Measurements from ENCODE around the gene POGZ. TPM values are rescaled to one million over a fixed set of nuclear protein-coding genes. Genes with fewer than 3 reads are reported as not detected.

Gene POGZ, protein sequence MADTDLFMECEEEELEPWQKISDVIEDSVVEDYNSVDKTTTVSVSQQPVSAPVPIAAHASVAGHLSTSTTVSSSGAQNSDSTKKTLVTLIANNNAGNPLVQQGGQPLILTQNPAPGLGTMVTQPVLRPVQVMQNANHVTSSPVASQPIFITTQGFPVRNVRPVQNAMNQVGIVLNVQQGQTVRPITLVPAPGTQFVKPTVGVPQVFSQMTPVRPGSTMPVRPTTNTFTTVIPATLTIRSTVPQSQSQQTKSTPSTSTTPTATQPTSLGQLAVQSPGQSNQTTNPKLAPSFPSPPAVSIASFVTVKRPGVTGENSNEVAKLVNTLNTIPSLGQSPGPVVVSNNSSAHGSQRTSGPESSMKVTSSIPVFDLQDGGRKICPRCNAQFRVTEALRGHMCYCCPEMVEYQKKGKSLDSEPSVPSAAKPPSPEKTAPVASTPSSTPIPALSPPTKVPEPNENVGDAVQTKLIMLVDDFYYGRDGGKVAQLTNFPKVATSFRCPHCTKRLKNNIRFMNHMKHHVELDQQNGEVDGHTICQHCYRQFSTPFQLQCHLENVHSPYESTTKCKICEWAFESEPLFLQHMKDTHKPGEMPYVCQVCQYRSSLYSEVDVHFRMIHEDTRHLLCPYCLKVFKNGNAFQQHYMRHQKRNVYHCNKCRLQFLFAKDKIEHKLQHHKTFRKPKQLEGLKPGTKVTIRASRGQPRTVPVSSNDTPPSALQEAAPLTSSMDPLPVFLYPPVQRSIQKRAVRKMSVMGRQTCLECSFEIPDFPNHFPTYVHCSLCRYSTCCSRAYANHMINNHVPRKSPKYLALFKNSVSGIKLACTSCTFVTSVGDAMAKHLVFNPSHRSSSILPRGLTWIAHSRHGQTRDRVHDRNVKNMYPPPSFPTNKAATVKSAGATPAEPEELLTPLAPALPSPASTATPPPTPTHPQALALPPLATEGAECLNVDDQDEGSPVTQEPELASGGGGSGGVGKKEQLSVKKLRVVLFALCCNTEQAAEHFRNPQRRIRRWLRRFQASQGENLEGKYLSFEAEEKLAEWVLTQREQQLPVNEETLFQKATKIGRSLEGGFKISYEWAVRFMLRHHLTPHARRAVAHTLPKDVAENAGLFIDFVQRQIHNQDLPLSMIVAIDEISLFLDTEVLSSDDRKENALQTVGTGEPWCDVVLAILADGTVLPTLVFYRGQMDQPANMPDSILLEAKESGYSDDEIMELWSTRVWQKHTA (N-terminal part only)
- 20.4 and 29.9 TPM in 2 replicates for total RNA-seq

DNA sequence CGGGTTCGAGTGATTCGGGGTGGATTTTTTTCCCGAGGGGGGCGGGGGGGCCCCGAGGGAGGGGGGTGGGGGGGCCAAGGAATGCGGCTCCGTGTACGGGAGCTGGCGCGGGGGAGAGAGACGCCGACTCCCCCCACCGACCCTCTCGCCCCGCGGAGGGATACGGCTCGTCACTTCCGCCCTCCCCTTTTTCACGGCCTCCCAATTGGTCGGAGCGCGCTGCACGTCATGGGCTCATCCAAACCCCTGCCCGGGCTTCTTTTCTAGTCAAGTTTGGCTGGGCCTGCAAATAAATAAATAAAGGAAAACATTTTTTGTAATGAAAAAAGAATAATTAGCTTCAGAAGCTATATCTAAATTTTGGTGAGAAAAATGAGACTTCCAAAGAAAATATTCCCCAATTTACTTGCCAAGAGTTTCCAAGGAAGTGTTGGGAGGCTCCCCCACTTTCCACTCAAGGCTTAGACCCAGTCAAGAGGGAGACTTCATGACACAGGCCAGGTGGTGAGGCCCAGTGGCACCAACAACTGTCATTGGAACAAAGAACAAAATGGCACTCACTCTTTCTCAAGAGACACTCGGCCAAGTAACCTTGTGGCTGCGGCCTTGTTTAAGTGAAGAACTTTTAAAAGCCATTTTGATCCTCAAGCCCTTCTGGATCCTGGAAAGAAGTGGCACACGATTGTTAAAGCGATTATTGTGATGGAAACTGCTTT is at the start of gene POGZ:
Gene POGZ, minus strand, starts transcription at position 164 of the 716 bp plus-strand sequence. CDS start 17,290 bp downstream, outside the sequence.

DNA sequence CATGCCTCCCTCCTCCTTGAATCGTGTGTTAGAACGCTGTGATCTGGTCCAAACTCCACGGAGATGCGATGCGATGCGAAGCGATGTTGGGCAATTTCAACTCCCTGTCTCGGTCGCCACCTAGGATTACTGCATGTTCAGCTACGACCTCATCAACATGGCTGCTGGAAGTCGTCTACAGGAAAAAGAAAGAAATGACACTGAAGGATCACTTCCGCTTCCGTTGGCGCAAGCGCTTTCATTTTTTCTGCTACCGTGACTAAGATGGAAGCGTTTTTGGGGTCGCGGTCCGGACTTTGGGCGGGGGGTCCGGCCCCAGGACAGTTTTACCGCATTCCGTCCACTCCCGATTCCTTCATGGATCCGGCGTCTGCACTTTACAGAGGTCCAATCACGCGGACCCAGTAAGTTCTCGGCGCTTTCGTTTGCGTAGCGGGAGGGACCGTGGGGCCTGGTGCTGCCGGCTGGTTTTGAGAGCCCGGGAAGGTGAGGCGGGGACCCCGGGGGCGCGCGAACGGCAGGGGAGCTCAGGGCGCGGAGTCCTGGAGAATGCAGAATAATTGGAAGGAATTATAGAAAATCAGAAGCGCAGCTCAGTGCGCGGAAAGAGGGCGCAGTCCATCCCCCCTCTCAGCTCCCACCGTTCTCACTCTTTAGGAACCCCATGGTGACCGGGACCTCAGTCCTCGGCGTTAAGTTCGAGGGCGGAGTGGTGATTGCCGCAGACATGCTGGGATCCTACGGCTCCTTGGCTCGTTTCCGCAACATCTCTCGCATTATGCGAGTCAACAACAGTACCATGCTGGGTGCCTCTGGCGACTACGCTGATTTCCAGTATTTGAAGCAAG is 59.7 kb downstream of the POGZ start, which contains the start of gene PSMB4:
Gene PSMB4, plus strand, starts transcription at position 250 of the 848 bp plus-strand sequence. Its CDS starts 15 bp downstream, at position 265.

DNA sequence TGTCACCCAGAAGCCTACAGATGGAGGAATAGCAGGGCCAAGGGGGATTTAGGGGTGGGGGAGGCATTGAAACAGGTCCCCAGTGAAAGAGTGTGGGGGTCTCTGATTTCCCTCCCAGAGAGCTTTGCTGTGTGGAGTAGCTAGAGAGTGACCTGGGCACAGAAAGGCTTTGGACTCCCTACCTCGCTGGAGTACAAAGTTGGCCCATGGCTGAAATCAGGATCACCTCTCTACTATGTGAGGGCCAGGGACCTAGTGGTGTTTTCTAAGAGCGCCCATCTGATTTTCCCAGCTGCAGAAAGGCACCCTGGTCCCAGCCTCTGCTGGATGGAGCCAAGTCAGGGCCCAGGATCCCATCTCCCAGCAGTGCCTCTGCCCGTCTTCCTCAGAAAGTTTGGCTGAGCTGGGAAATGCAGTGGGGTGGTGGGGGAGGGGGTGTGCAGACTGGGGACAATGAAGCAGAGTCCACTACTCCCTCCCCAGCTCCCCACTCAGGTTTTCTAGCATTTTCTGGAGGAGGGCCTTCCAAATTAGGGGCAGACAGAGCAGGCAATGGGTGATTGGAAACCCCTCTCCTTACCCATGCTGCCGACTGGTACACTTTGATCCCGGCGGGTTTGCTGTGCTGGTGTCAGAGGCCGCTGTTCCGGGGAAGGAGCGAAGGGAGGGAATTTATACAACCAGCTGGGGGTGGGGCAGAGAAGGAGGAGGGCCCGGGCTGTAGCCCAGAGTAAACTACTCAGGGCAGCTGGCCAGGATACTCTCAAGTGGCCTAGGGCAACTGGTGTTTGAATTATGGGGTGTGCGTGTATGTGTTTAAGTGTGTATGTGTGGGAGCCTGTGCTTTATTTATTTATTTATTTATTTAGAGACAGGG is 87.0 kb downstream of the POGZ start, which contains the start of gene SELENBP1:
Gene SELENBP1, minus strand, starts transcription at position 648 of the 877 bp plus-strand sequence. Its CDS starts 64 bp downstream, at position 584.

Other genes with a start within 250 kb of the POGZ start
- 131 and 152 TPM in 2 replicates for gene PSMD4, start 204.8 kb downstream of the POGZ start, total RNA-seq
- 17.4 and 25.1 TPM in 2 replicates for gene ZNF687, start 177.2 kb downstream of the POGZ start, total RNA-seq
- gene PI4KB, start 132.1 kb downstream of the POGZ start, total RNA-seq: 53.7 and 57.4 TPM in 2 replicates
- 24.3 and 25.9 TPM in 2 replicates for gene RFX5, start 112.2 kb downstream of the POGZ start, total RNA-seq
- 6.0 and 18.1 TPM in 2 replicates for gene SELENBP1, start 86.8 kb downstream of the POGZ start, total RNA-seq
- 304 and 370 TPM in 2 replicates for gene PSMB4, start 59.9 kb downstream of the POGZ start, total RNA-seq
- gene CGN, start 51.9 kb upstream of the POGZ start, total RNA-seq: 2.0 and 5.2 TPM in 2 replicates
- gene TUFT1, start 80.8 kb upstream of the POGZ start, total RNA-seq: 35.0 and 40.1 TPM in 2 replicates
- gene SNX27, start 152.6 kb upstream of the POGZ start, total RNA-seq: 13.7 and 16.5 TPM in 2 replicates

Measured in mesangial cell (primary cell).